ENCODE data around the gene LRRK1. TPM values are rescaled to one million over a fixed set of nuclear protein-coding genes. Genes with fewer than 3 reads are reported as not detected.

Gene LRRK1
- total and polyA plus RNA-seq, 2 donors (not counting 1 experiment from before 2014, with no cell fraction given) = 19.8 to 53.0 TPM

- WGBS (ENCODE audit: insufficient coverage) = 97% methylated on average over 18 of the region's 19 CpGs
- H3K4me1 Mint-ChIP-seq = peaks cover 17% of the 10 kb centered on the region
- H3K4me2 ChIP-seq (replicated peaks; ENCODE audit: low read depth, low read length, poor library complexity, severe bottlenecking) = no peak overlapping the region
- H3K27me3 ChIP-seq (replicated peaks in 1 of 4; ENCODE audit: control extremely low read depth in 1 of 4, control insufficient read depth in 3 of 4, insufficient read depth in 4 of 4, low read length in 3 of 4) = no peaks in the 10 kb centered on the region
- intact Hi-C loops (cut with micrococcal nuclease) = no loop called here
- H3K79me2 ChIP-seq (ENCODE audit: control insufficient read depth, insufficient read depth, low read length) = no peaks in the 10 kb centered on the region
- no peaks in the 10 kb centered on the region for H3K27me3 Mint-ChIP-seq
- no peak overlapping the region for H3K4me3 ChIP-seq (ENCODE audit: control extremely low read depth in 1 of 5, extremely low read depth in 1 of 5, insufficient read depth in 1 of 5, low read depth in 2 of 5, low read length in 4 of 5)
- DNase-seq (no peak), ATAC-seq (ENCODE audit: low read depth) (no peak)
- CTCF ChIA-PET = no interaction called here
- H2AFZ ChIP-seq (ENCODE audit: insufficient read depth, low read depth, low read length, poor library complexity, severe bottlenecking) = no peak overlapping the region
- no peak overlapping the region for H3K4me3 Mint-ChIP-seq
- POLR2A ChIA-PET = no interaction called here
- H3K4me1 ChIP-seq (ENCODE audit: control insufficient read depth in 2 of 2, insufficient read depth in 2 of 2, low read length in 2 of 2) = peaks cover 0 to 25% of the 10 kb centered on the region in 2 donors
- H3K27ac ChIP-seq (ENCODE audit: low read length in 2 of 2) = no peak overlapping the region
- no peaks in the 10 kb centered on the region for H3K9me3 Mint-ChIP-seq (ENCODE audit: insufficient read depth)
- TF ChIP-seq EZH2 (IDR thresholded peaks at IDR 0.05; ENCODE audit: borderline replicate concordance, insufficient read depth, low read depth, low read length, poor library complexity, severe bottlenecking) = no peak
- peaks cover 3 to 42% of the 10 kb centered on the region in 2 experiments for H3K36me3 ChIP-seq (replicated peaks in 1 of 2; ENCODE audit: control extremely low read depth in 1 of 2, control insufficient read depth in 1 of 2, extremely low read depth in 1 of 2, insufficient read depth in 2 of 2, low read length in 1 of 2)
- peak overlapping the region; percentile 20 for H3K27ac Mint-ChIP-seq
- no peaks in the 10 kb centered on the region for H4K20me1 ChIP-seq (ENCODE audit: control insufficient read depth, insufficient read depth, low read length, poor library complexity, severe bottlenecking)
- H3K9ac ChIP-seq (ENCODE audit: low read length) = no peak overlapping the region
- H3K9me3 ChIP-seq (ENCODE audit: control extremely low read depth in 1 of 3, control insufficient read depth in 2 of 3, insufficient read depth in 1 of 3, low read length in 2 of 3) = no peaks in the 10 kb centered on the region
Observed at GRCh38 chr15:101064795-101065569, 145.8 kb downstream of the LRRK1 start.

GRCh38 chr15:101065570-101066221, 146.5 kb downstream of the LRRK1 start:
- peaks cover 0 to 25% of the 10 kb centered on the region in 2 donors for H3K4me1 ChIP-seq (ENCODE audit: control insufficient read depth in 2 of 2, insufficient read depth in 2 of 2, low read length in 2 of 2)
- no peaks in the 10 kb centered on the region for H3K27me3 ChIP-seq (replicated peaks in 1 of 4; ENCODE audit: control extremely low read depth in 1 of 4, control insufficient read depth in 3 of 4, insufficient read depth in 4 of 4, low read length in 3 of 4)
- H3K9me3 ChIP-seq (ENCODE audit: control extremely low read depth in 1 of 3, control insufficient read depth in 2 of 3, insufficient read depth in 1 of 3, low read length in 2 of 3) = no peaks in the 10 kb centered on the region
- ChIA-PET POLR2A (no interaction called here), CTCF (no interaction called here)
- no peak for TF ChIP-seq EZH2 (IDR thresholded peaks at IDR 0.05; ENCODE audit: borderline replicate concordance, insufficient read depth, low read depth, low read length, poor library complexity, severe bottlenecking)
- TF ChIP-seq, protein P1, sequence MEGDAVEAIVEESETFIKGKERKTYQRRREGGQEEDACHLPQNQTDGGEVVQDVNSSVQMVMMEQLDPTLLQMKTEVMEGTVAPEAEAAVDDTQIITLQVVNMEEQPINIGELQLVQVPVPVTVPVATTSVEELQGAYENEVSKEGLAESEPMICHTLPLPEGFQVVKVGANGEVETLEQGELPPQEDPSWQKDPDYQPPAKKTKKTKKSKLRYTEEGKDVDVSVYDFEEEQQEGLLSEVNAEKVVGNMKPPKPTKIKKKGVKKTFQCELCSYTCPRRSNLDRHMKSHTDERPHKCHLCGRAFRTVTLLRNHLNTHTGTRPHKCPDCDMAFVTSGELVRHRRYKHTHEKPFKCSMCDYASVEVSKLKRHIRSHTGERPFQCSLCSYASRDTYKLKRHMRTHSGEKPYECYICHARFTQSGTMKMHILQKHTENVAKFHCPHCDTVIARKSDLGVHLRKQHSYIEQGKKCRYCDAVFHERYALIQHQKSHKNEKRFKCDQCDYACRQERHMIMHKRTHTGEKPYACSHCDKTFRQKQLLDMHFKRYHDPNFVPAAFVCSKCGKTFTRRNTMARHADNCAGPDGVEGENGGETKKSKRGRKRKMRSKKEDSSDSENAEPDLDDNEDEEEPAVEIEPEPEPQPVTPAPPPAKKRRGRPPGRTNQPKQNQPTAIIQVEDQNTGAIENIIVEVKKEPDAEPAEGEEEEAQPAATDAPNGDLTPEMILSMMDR (IDR thresholded peaks at IDR 0.05) = no peak
- 98% methylated on average over 26 of the region's 28 CpGs for WGBS (ENCODE audit: insufficient coverage)
- no peaks in the 10 kb centered on the region for H4K20me1 ChIP-seq (ENCODE audit: control insufficient read depth, insufficient read depth, low read length, poor library complexity, severe bottlenecking)
- ATAC-seq (ENCODE audit: low read depth) = no peak
- H3K4me1 Mint-ChIP-seq = peaks cover 17% of the 10 kb centered on the region
- no peak overlapping the region for H3K9ac ChIP-seq (ENCODE audit: low read length)
- H3K27ac Mint-ChIP-seq = no peak overlapping the region
- H3K36me3 ChIP-seq (replicated peaks in 1 of 2; ENCODE audit: control extremely low read depth in 1 of 2, control insufficient read depth in 1 of 2, extremely low read depth in 1 of 2, insufficient read depth in 2 of 2, low read length in 1 of 2) = peaks cover 3 to 36% of the 10 kb centered on the region in 2 experiments
- H3K27me3 Mint-ChIP-seq = no peaks in the 10 kb centered on the region
- no peak overlapping the region for H3K4me3 Mint-ChIP-seq
- intact Hi-C loops (cut with micrococcal nuclease) = no loop called here
- H2AFZ ChIP-seq (ENCODE audit: insufficient read depth, low read depth, low read length, poor library complexity, severe bottlenecking) = no peak overlapping the region
- DNase-seq = no peak
- no peak overlapping the region for H3K27ac ChIP-seq (ENCODE audit: low read length in 2 of 2)
- H3K9me3 Mint-ChIP-seq (ENCODE audit: insufficient read depth) = no peaks in the 10 kb centered on the region
- no peaks in the 10 kb centered on the region for H3K79me2 ChIP-seq (ENCODE audit: control insufficient read depth, insufficient read depth, low read length)
- no peak overlapping the region for H3K4me2 ChIP-seq (replicated peaks; ENCODE audit: low read depth, low read length, poor library complexity, severe bottlenecking)
- H3K4me3 ChIP-seq (ENCODE audit: control extremely low read depth in 1 of 5, extremely low read depth in 1 of 5, insufficient read depth in 1 of 5, low read depth in 2 of 5, low read length in 4 of 5) = no peak overlapping the region
